GM19395 (cell line): ENCODE data around the gene PRAMEF20.

ENCODE experiments used
- ATAC-seq: cut with Tn5 transposase; IDR thresholded peaks from one replicate; pipeline ENCODE4 v1.9.1; 2021; ENCODE audit warnings: mild to moderate bottlenecking, moderate library complexity; ENCODE audit not compliant: unreplicated experiment

Gene PRAMEF20

GRCh38 chr1:13461977-13462376, 51.7 kb downstream of the PRAMEF20 start:
- no peak for ATAC-seq

GRCh38 chr1:13462682-13463081, 52.4 kb downstream of the PRAMEF20 start:
- no peak for ATAC-seq

GRCh38 chr1:13465515-13465914, 55.3 kb downstream of the PRAMEF20 start:
- no peak for ATAC-seq

GRCh38 chr1:13469343-13469742, 59.1 kb downstream of the PRAMEF20 start:
- ATAC-seq, result no peak
